Ammon's horn (tissue), 1 donor: ENCODE results near the gene PPP6R2.
"Not testable (repeated sequence)": the region's sequence is repeated elsewhere in the genome, so short reads cannot be mapped to it uniquely, and the experiment has no call there.

Experiments
- DNase-seq: peaks from one replicate; pipeline ENCODE4 v3.0.0-alpha.2; 2016; ENCODE audit warnings: low spot score

The PPP6R2 gene

GRCh38 chr22:50398831-50399648, 55.9 kb downstream of the PPP6R2 start:
- DNase-seq, result no peak

GRCh38 chr22:50399751-50400331, 56.7 kb downstream of the PPP6R2 start:
- peak; percentile 78 for DNase-seq

GRCh38 chr22:50400406-50400805, 57.3 kb downstream of the PPP6R2 start:
- no peak for DNase-seq

GRCh38 chr22:50400931-50401330, 57.8 kb downstream of the PPP6R2 start:
- DNase-seq, result no peak

- DNase-seq, result no peak
Measured at GRCh38 chr22:50401907-50402306, 58.8 kb downstream of the PPP6R2 start.

GRCh38 chr22:50403701-50404101, 60.6 kb downstream of the PPP6R2 start:
- peak; percentile 73 for DNase-seq

GRCh38 chr22:50406416-50407170, 63.5 kb downstream of the PPP6R2 start:
- no peak for DNase-seq

GRCh38 chr22:50408311-50408710, 65.2 kb downstream of the PPP6R2 start:
- DNase-seq, result no peak

- DNase-seq, result not testable (repeated sequence)
Measured at GRCh38 chr22:50408954-50409353, 65.8 kb downstream of the PPP6R2 start.

GRCh38 chr22:50414476-50415248, 71.5 kb downstream of the PPP6R2 start:
- DNase-seq, result no peak

- no peak for DNase-seq
Measured at GRCh38 chr22:50415426-50415825, 72.3 kb downstream of the PPP6R2 start.

- DNase-seq, result peak; percentile 56
Measured at GRCh38 chr22:50416996-50417395, 73.9 kb downstream of the PPP6R2 start.

- no peak for DNase-seq
Measured at GRCh38 chr22:50417411-50418210, 74.5 kb downstream of the PPP6R2 start.

GRCh38 chr22:50418624-50419023, 75.5 kb downstream of the PPP6R2 start:
- peak; percentile 80 for DNase-seq

GRCh38 chr22:50419116-50419515, 76.0 kb downstream of the PPP6R2 start:
- no peak for DNase-seq

- no peak for DNase-seq
Measured at GRCh38 chr22:50420015-50420414, 76.9 kb downstream of the PPP6R2 start.

- no peak for DNase-seq
Measured at GRCh38 chr22:50420581-50420980, 77.5 kb downstream of the PPP6R2 start.

GRCh38 chr22:50422046-50422445, 78.9 kb downstream of the PPP6R2 start:
- no peak for DNase-seq

GRCh38 chr22:50422961-50423815, 80.1 kb downstream of the PPP6R2 start:
- no peak for DNase-seq

- DNase-seq, result no peak
Measured at GRCh38 chr22:50423956-50424355, 80.8 kb downstream of the PPP6R2 start.
